Head of caudate nucleus (tissue), 42 donors: Measurements from ENCODE around the gene SESN2.

Experiments
- DNase-seq, 42 donors: peaks; one replicate each; pipeline versions ENCODE4 v3.0.0 to v3.0.0-alpha.2; 2020 to 2021; ENCODE audit warnings: mixed read lengths in 7 of 42
- intact Hi-C: fragments of 100-400 bp; cut with DNase I; formaldehyde crosslinking; loops from one replicate; pipeline ENCODE4 v1.15.0; 2022

Gene SESN2

GRCh38 chr1:28280501-28280900, 21.2 kb downstream of the SESN2 start:
- no peak for DNase-seq
- intact Hi-C loops, result no loop called here

DNA sequence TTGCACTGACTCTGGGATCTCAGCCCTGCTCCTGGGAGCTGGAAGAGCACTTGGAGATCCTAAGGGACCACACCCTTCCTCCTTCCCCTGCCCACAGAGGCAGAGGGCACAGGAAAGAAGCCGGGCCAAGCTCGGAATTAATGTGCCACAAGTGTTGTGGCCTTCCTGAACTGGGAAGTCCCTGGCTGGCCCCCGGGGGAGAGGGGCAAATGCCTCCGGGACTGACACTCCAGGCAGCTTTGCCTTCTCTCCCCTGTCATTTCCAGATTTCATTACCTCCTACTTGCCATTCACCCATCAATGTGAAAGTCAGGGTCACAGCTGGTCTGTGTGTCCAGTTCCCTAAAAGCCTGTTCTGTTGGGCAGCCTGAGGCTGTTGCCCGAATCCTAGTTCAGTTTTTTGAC, 21.7 kb downstream of the SESN2 start:
- intact Hi-C loops, result no loop called here
- no peak for DNase-seq

- intact Hi-C loops, result no loop called here
These were observed 22.5 kb downstream of the SESN2 start for GRCh38 chr1:28281608-28282425.

GRCh38 chr1:28282426-28283407, 23.4 kb downstream of the SESN2 start:
- intact Hi-C loops, result no loop called here
- DNase-seq, result no peak

More at GRCh38 chr1:28281608-28282425, 22.5 kb downstream of the SESN2 start:
- DNase-seq, result no peak

DNA sequence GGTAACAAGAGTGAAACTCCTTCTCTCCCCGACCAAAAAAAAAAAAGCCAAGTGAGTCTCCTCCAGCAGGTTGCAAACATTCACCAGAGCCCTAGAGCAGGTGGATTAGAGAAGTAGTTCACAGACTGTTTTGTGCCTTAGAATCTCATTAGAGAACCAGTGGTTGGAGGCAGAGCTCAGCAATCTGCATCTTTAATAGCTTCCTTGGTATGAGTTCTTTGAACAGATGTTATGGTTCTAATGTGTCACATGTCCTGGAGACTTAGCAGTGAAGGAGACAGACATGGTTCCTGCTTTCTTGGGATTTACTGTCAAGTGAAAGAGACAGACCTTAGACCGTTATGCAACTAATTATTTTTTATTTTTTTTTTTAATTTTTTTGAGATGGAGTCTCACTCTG, 26.8 kb downstream of the SESN2 start:
- intact Hi-C loops, result no loop called here
- DNase-seq, result no peak

DNA sequence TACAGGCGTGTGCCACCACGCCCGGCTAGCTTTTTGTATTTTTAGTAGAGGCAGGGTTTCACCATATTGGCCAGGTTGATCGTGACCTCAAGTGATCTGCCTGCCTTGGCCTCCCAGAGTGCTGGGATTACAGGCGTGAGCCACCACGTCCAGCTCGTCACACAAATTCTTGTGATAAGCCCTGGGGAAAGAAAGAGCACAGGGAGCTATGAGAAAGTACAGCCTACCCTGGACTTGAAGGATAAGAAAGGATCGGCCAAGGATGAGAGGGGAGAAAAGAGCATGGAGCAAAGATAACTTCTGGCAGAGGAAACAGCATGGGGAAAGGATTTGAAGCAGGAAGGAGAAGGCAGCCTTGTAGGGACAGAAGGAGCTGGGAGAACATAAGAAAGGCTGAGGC, 29.2 kb downstream of the SESN2 start:
- intact Hi-C loops, result no loop called here
- DNase-seq, result no peak

DNA sequence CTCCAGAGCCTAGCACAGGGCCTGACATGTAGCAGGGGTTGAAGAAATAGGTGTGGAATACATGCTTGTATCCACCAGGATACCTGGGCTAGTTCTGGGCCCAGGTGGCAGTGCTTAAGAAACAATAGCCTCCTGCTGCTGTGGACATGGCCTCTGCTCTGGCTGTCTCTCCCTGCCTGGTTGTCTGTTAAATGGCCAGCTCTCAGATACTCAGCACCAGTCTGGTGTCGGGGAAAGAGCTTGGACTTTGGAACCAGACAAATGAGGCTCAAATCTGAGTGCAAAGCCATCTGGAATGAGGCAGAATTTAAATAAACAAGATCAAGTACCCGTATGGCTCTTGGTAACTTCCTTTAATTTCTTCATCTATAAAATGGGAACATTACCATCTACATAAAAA, 31.5 kb downstream of the SESN2 start:
- no peak for DNase-seq
- intact Hi-C loops, result no loop called here

GRCh38 chr1:28291711-28292110, 32.4 kb downstream of the SESN2 start:
- no peak for DNase-seq
- intact Hi-C loops, result no loop called here

DNA sequence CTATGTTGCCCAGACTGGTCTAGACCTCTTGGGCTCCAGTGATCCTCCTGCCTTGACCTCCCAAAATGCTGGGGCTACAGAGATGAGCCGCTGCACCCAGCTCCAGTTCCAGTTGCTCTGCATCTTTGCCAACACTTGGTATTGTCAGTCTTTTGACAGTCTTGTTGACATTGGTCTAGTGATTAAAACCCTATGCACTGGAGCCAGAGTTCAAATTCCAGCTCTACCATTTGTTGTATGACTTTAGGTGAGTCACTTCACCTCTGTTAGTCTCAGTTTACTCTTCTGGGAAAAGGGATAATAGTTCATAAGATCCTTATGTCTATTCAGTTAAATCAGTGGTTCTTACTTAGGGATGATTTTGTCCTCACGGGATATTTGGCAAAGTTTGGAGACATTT, 36.6 kb downstream of the SESN2 start:
- intact Hi-C loops, result no loop called here
- DNase-seq, result no peak

- no peak for DNase-seq
- intact Hi-C loops, result no loop called here
These were observed 37.3 kb downstream of the SESN2 start for GRCh38 chr1:28296401-28297261.

DNA sequence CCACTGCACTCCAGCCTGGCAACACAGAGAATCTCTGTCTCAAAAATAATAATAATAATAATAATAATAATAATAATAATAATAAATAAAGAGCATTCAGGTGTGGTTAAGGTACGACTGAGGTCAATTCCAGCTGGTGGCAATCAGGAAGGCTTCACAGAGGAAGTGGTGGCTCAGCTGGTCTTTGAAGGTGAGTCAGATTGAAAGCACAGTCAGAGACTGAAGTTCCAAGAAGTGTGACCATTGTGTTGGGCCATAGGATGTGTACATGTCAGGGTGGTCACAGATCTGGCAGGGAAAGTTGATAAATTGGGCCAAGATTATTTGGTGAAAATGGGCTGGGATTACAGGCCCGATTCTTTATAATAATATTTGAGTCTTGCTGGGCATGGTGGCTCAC, 38.5 kb downstream of the SESN2 start:
- no peak for DNase-seq
- intact Hi-C loops, result no loop called here

GRCh38 chr1:28298438-28298837, 39.1 kb downstream of the SESN2 start:
- no peak for DNase-seq
- intact Hi-C loops, result no loop called here

- DNase-seq, result no peak
- intact Hi-C loops, result no loop called here
These were observed 42.3 kb downstream of the SESN2 start for GRCh38 chr1:28301368-28302174.

GRCh38 chr1:28302247-28302646, 42.9 kb downstream of the SESN2 start:
- DNase-seq, result no peak
- intact Hi-C loops, result no loop called here

- intact Hi-C loops, result no loop called here
- DNase-seq, result no peak
These were observed 47.1 kb downstream of the SESN2 start for GRCh38 chr1:28306301-28306949.

DNA sequence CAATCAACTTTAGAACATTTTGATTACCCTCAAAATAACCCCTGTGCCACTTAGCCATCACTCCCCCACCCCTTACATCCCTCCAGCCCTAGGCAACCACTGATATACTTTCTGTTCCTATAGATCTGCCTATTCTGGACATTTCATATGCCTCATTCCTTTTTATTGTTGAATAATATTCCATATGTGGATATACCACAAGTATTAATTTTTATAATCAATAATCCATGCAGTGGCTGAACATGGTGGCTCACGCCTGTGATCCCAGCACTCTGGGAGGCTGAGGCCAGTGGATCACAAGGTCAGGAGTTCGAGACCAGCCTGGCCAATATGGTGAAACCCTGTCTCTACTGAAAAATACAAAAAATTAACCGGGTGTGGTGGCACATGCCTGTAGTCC, 49.4 kb downstream of the SESN2 start:
- intact Hi-C loops, result no loop called here
- DNase-seq, result no peak

GRCh38 chr1:28309702-28310101, 50.4 kb downstream of the SESN2 start:
- intact Hi-C loops, result no loop called here
- no peak for DNase-seq
